ENCODE data around the gene C11orf42.
A peak's percentile ranks its signal among the peaks of the same experiment; 100 is the strongest.

Gene C11orf42

GRCh38 chr11:6234387-6235107, 29.2 kb downstream of the C11orf42 start, which contains the start of gene FHIP1B (continued):
- TF ChIP-seq, protein P1, sequence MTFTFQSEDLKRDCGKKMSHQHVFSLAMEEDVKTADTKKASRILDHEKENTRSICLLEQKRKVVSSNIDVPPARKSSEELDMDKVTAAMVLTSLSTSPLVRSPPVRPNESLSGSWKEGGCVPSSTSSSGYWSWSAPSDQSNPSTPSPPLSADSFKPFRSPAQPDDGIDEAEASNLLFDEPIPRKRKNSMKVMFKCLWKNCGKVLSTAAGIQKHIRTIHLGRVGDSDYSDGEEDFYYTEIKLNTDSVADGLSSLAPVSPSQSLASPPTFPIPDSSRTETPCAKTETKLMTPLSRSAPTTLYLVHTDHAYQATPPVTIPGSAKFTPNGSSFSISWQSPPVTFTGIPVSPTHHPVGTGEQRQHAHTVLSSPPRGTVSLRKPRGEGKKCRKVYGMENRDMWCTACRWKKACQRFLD (tag by site-specific recombination; IDR thresholded peaks at IDR 0.05) = no peak
- TF ChIP-seq ZNF239 (tag by site-specific recombination; IDR thresholded peaks at IDR 0.05) (no peak), ZNF391 (tag by site-specific recombination; IDR thresholded peaks at IDR 0.05; ENCODE audit: borderline replicate concordance, low read depth) (0 out of 2 replicates have a peak, but pooled peaks have one; percentile 35), ZNF624 (tag by site-specific recombination; IDR thresholded peaks at IDR 0.05) (no peak)
- TF ChIP-seq, protein P2, sequence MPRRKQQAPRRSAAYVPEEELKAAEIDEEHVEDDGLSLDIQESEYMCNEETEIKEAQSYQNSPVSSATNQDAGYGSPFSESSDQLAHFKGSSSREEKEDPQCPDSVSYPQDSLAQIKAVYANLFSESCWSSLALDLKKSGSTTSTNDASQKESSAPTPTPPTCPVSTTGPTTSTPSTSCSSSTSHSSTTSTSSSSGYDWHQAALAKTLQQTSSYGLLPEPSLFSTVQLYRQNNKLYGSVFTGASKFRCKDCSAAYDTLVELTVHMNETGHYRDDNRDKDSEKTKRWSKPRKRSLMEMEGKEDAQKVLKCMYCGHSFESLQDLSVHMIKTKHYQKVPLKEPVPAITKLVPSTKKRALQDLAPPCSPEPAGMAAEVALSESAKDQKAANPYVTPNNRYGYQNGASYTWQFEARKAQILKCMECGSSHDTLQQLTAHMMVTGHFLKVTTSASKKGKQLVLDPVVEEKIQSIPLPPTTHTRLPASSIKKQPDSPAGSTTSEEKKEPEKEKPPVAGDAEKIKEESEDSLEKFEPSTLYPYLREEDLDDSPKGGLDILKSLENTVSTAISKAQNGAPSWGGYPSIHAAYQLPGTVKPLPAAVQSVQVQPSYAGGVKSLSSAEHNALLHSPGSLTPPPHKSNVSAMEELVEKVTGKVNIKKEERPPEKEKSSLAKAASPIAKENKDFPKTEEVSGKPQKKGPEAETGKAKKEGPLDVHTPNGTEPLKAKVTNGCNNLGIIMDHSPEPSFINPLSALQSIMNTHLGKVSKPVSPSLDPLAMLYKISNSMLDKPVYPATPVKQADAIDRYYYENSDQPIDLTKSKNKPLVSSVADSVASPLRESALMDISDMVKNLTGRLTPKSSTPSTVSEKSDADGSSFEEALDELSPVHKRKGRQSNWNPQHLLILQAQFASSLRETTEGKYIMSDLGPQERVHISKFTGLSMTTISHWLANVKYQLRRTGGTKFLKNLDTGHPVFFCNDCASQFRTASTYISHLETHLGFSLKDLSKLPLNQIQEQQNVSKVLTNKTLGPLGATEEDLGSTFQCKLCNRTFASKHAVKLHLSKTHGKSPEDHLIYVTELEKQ (tag by site-specific recombination; IDR thresholded peaks at IDR 0.05; ENCODE audit: borderline replicate concordance) = no peak

DNA sequence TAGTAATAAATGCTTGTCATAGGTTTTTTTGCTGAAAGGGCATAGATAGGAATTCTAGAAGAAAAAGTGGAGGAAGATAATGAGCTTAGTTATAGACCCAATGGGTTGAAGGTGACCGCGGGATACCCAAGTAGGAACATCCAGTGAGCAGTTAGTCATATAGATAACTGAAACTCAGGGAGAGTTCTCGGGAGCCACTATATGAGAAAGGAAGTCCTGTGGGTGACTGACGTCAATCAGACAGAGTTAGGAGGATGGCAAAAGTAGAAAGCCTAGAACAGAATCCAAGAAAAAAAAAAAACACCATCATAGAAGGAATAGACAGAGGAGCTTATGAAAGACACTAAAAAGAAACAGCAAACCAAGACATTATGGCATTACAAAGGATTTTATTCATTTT, 31.9 kb downstream of the C11orf42 start:
- ChIA-PET CTCF (interaction anchor here (0.7 to 4.0 kb wide), 2 partner anchors 14 to 79 kb away, joined by 4 to 25 read pairs; no protein-coding TSS in a partner anchor), POLR2A (no interaction called here)
- Histone ChIP-seq H3K9me3 (ENCODE audit: control insufficient read depth, insufficient read depth, low read depth, low read length) (no peaks in the 10 kb centered on the region), H3K4me1 (ENCODE audit: control insufficient read depth, insufficient read depth, low read length) (no peaks in the 10 kb centered on the region), H3K4me3 (ENCODE audit: low read depth, low read length) (no peak overlapping the region), H3K36me3 (ENCODE audit: control insufficient read depth in 2 of 2, insufficient read depth in 1 of 2, low read length in 2 of 2) (no peaks in the 10 kb centered on the region), H3K27ac (ENCODE audit: extremely low read depth, low read depth, low read length) (no peak overlapping the region)
- TF ChIP-seq BCL6B (tag by site-specific recombination; IDR thresholded peaks at IDR 0.05) (no peak), ZNF692 (tag by site-specific recombination; IDR thresholded peaks at IDR 0.05) (no peak), ZNF473 (tag by site-specific recombination; IDR thresholded peaks at IDR 0.05) (no peak), ZNF266 (tag by site-specific recombination; IDR thresholded peaks at IDR 0.05; ENCODE audit: low read depth) (no peak), PRDM4 (tag by site-specific recombination; IDR thresholded peaks at IDR 0.05) (no peak), SCRT2 (tag by site-specific recombination; IDR thresholded peaks at IDR 0.05) (no peak), ZNF792 (tag by site-specific recombination; IDR thresholded peaks at IDR 0.05) (no peak), ZNF449 (tag by site-specific recombination; IDR thresholded peaks at IDR 0.05) (no peak), ZNF777 (tag by site-specific recombination; IDR thresholded peaks at IDR 0.05; ENCODE audit: borderline replicate concordance) (no peak), ZNF221 (tag by site-specific recombination; IDR thresholded peaks at IDR 0.05; ENCODE audit: borderline replicate concordance) (no peak), ZXDB (tag by site-specific recombination; IDR thresholded peaks at IDR 0.05) (no peak), KLF7 (tag by site-specific recombination; IDR thresholded peaks at IDR 0.05; ENCODE audit: borderline replicate concordance) (no peak), KLF9 (tag by site-specific recombination; IDR thresholded peaks at IDR 0.05; ENCODE audit: low read depth) (no peak), HOXC10 (CRISPR knock-in tag; IDR thresholded peaks at IDR 0.05) (no peak)

Data from HEK293 (cell line).